HG03066 (cell line): ENCODE measurements around the gene UQCC3.

Experiments
- ATAC-seq: cut with Tn5 transposase; IDR thresholded peaks from one replicate; pipeline ENCODE4 v1.9.1; 2021; ENCODE audit warnings: low read depth; ENCODE audit not compliant: unreplicated experiment

UQCC3 gene

DNA sequence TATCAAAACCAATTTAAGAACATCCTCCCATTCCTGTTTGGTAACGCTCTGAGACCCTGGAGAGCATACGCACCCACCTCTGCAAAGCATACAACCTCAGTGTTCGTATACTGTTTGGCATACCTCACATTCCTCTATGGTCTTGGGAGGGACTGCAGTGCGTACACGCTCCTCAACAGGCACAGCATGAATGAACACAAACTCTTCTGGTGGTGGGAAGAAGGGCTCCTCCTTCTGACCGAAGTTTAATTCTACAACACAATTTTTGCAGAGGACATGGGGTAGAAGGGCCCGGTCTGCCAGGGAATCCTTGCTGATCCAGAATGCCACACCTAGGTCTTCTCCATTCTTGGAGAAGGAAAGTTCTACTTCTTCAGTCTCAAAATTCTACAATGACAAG is 50.5 kb downstream of the UQCC3 start:
- ATAC-seq: no peak
